ENCODE results near the gene TM9SF1.

DNA sequence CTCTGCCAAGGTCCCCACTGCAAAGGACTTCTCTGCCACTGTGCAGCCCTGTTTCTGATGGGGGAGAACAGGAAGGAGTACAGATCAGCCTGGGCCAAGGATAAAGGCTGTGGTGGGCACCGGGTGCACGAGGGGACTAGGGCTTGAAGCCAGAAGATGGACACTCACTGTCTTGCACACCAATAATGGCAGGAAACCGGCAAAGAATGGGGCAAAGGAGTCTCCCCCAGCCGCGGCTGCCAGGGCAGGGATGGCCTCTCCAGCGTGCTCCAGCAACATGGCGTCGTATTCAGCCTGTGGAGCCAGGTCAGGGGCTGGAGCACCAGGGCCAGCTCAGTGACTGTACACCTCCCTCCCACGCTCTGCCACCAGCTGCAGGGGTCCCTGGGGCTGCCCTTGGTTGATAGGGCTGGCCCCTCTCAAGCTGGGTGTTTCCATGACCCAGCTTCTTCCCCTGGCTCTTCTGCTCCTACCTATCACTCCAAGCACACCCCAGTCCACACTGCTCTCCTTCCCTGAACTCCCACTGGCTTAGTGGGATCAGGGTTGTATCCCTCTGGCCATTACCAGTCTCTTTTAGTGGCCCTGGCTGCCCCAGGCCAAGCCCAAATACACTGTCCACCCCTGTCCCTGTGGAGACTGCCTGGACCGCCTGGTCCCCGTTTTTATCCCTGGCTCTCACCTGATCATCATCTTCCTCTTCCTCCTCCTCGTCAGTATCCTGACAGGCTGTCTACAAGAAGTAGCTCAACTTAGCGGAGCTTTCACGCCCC is 12.9 kb downstream of the TM9SF1 start:
- TF ChIP-seq, protein P1, sequence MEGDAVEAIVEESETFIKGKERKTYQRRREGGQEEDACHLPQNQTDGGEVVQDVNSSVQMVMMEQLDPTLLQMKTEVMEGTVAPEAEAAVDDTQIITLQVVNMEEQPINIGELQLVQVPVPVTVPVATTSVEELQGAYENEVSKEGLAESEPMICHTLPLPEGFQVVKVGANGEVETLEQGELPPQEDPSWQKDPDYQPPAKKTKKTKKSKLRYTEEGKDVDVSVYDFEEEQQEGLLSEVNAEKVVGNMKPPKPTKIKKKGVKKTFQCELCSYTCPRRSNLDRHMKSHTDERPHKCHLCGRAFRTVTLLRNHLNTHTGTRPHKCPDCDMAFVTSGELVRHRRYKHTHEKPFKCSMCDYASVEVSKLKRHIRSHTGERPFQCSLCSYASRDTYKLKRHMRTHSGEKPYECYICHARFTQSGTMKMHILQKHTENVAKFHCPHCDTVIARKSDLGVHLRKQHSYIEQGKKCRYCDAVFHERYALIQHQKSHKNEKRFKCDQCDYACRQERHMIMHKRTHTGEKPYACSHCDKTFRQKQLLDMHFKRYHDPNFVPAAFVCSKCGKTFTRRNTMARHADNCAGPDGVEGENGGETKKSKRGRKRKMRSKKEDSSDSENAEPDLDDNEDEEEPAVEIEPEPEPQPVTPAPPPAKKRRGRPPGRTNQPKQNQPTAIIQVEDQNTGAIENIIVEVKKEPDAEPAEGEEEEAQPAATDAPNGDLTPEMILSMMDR (IDR thresholded peaks at IDR 0.05), result no peak
- TF ChIP-seq POLR2A (IDR thresholded peaks at IDR 0.05), result no peak
- TF ChIP-seq POLR2AphosphoS5 (IDR thresholded peaks at IDR 0.05), result no peak

All from upper lobe of left lung (tissue), 4 donors.